ENCODE measurements around the gene GMPS.

GMPS gene

DNA sequence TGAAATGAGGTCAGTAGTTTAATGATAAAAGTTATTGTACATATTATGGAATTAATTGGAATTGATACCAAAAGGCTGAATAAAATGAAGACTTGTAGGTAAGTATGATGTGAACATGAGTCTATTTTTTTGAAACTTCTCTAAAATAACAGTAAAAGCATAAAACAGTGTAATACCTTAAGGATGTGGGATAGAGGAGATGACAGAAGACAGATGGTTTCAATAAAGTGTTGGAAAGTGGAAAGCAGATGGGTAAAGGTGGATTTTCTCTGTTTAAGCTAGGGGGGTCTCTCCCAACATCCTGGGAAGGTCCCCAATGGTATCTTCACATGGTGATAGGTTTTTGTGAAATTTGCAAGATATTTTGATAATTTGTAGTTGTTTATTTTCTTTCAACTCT lies 41.6 kb downstream of the GMPS start:
- TF ChIP-seq, protein P1, sequence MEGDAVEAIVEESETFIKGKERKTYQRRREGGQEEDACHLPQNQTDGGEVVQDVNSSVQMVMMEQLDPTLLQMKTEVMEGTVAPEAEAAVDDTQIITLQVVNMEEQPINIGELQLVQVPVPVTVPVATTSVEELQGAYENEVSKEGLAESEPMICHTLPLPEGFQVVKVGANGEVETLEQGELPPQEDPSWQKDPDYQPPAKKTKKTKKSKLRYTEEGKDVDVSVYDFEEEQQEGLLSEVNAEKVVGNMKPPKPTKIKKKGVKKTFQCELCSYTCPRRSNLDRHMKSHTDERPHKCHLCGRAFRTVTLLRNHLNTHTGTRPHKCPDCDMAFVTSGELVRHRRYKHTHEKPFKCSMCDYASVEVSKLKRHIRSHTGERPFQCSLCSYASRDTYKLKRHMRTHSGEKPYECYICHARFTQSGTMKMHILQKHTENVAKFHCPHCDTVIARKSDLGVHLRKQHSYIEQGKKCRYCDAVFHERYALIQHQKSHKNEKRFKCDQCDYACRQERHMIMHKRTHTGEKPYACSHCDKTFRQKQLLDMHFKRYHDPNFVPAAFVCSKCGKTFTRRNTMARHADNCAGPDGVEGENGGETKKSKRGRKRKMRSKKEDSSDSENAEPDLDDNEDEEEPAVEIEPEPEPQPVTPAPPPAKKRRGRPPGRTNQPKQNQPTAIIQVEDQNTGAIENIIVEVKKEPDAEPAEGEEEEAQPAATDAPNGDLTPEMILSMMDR (IDR thresholded peaks at IDR 0.05; ENCODE audit: insufficient read depth, low read length, poor library complexity, severe bottlenecking) = no peak
- Histone ChIP-seq H3K4me3 (replicated peaks; ENCODE audit: low read depth, low read length) (no peak overlapping the region), H3K27me3 (replicated peaks; ENCODE audit: control insufficient read depth, insufficient read depth, low read length) (no peaks in the 10 kb centered on the region), H3K36me3 (ENCODE audit: control insufficient read depth, insufficient read depth, low read length) (peaks cover 4% of the 10 kb centered on the region)
- DNase-seq (ENCODE audit: extremely low read depth, insufficient read length) = no peak

DNA sequence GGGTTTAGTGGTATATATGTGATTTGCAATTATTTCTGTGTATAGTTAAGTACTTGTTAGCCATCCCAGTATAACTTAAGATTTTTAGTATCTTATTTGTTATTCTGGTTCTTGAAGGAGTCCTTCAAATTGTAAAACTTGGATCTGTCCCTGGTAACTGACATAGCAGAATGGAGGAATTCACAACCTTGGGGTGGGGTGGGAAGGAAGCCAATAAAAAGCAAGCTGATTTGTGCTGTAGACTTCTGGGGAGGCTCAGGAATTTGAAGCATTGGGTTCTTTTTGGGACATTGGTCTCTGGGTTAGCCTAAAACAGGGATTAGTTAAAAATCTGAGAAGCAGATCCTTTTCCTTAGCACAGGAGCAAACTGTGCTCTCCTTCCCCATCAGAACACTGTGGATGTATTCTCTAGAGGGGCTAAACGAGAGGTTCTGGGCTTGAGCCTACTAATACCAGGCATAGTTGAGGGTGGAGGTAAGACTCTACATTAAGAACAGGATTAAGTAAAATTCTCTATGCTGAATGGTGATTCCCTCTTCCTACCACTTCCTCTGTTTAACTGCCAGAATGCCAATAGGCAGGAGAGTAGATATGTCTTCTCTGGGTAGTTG lies 42.2 kb downstream of the GMPS start:
- DNase-seq (ENCODE audit: extremely low read depth, insufficient read length) = no peak
- TF ChIP-seq, protein P1 (IDR thresholded peaks at IDR 0.05; ENCODE audit: insufficient read depth, low read length, poor library complexity, severe bottlenecking) = no peak
- no peak overlapping the region for H3K4me3 ChIP-seq (replicated peaks; ENCODE audit: low read depth, low read length)
- peaks cover 4% of the 10 kb centered on the region for H3K36me3 ChIP-seq (ENCODE audit: control insufficient read depth, insufficient read depth, low read length)
- no peaks in the 10 kb centered on the region for H3K27me3 ChIP-seq (replicated peaks; ENCODE audit: control insufficient read depth, insufficient read depth, low read length)

DNA sequence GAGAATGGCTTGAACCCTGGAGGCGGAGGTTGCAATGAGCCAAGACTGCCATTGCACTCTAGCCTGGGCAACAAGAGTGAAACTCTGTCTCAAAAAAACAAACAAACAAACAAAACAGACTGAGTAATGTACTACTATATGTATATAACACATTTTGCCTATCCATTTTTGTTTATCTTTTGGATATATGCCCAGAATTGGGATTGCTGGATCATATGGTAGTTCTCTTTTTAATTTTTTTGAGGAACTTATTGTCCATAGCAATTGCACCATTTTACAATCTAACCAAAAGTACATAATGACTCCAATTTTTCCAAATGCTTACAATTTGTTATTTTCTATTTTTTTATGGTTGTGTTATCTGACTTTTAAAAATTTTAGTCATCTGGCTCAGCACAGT lies 47.3 kb downstream of the GMPS start:
- peaks cover 2% of the 10 kb centered on the region for H3K36me3 ChIP-seq (ENCODE audit: control insufficient read depth, insufficient read depth, low read length)
- TF ChIP-seq, protein P1 (IDR thresholded peaks at IDR 0.05; ENCODE audit: insufficient read depth, low read length, poor library complexity, severe bottlenecking) = no peak
- H3K4me3 ChIP-seq (replicated peaks; ENCODE audit: low read depth, low read length) = no peak overlapping the region
- no peaks in the 10 kb centered on the region for H3K27me3 ChIP-seq (replicated peaks; ENCODE audit: control insufficient read depth, insufficient read depth, low read length)
- DNase-seq (ENCODE audit: extremely low read depth, insufficient read length) = no peak

DNA sequence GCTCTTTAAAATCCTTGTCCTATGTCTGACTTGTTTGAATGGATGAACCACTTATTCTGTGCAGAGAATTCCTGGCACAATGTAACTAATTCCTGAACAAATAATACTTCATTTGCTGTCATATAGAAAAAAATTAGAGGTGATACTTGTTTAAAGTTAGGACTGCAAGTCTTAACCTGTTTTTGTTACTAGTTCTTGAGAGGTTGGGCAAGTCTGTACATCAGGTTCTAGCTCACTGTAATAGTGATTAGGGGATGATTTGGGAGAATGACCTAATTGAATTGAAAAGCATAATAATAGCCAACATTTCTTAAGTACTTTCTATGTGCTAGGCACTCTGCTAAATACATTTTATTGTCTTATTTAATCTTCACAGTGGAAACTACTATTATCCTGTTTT lies 49.3 kb downstream of the GMPS start:
- no peak overlapping the region for H3K4me3 ChIP-seq (replicated peaks; ENCODE audit: low read depth, low read length)
- TF ChIP-seq, protein P1 (IDR thresholded peaks at IDR 0.05; ENCODE audit: insufficient read depth, low read length, poor library complexity, severe bottlenecking) = no peak
- peaks cover 2% of the 10 kb centered on the region for H3K36me3 ChIP-seq (ENCODE audit: control insufficient read depth, insufficient read depth, low read length)
- no peaks in the 10 kb centered on the region for H3K27me3 ChIP-seq (replicated peaks; ENCODE audit: control insufficient read depth, insufficient read depth, low read length)
- no peak for DNase-seq (ENCODE audit: extremely low read depth, insufficient read length)

DNA sequence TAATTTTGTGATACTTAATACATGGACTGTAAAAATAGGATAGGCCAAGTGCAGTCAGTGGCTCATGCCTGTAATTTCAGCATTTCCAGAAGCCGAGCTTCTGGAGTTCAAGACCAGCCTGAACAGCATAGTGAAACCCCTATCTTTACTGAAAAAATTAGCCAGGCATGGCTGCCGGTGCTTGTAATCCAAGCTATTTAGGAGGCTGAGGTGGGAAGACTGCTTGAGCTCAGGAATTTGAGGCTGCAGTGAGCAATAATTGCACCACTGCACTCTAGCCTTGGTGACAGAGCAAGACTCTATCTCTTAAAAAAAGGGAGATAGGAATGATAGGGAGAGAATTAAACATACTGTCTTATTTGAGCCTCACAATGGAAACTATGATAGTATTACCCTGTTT lies 51.0 kb downstream of the GMPS start:
- Histone ChIP-seq H3K4me3 (replicated peaks; ENCODE audit: low read depth, low read length) (no peak overlapping the region), H3K36me3 (ENCODE audit: control insufficient read depth, insufficient read depth, low read length) (peaks cover 2% of the 10 kb centered on the region), H3K27me3 (replicated peaks; ENCODE audit: control insufficient read depth, insufficient read depth, low read length) (no peaks in the 10 kb centered on the region)
- TF ChIP-seq, protein P1 (IDR thresholded peaks at IDR 0.05; ENCODE audit: insufficient read depth, low read length, poor library complexity, severe bottlenecking) = no peak
- DNase-seq (ENCODE audit: extremely low read depth, insufficient read length) = no peak

DNA sequence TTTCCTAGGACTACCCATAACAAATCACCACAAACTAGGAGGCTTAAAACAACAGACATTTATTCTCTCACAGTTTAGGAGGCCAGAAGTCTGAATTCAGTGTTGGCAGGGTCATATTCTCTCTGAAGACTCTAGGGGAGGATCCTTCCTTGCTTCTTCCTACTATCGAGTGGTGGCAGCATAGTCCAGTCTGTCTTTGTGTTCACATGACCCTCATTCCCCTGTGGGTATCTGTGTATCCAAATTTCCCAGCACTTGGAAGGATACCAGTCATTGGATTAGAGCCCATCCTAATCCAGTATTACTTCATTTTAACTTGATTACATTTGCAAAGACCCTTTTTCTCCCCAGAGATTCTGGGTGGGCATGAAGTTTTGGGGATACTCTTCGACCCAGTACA lies 63.8 kb downstream of the GMPS start:
- no peak for DNase-seq (ENCODE audit: extremely low read depth, insufficient read length)
- Histone ChIP-seq H3K4me3 (replicated peaks; ENCODE audit: low read depth, low read length) (no peak overlapping the region), H3K36me3 (ENCODE audit: control insufficient read depth, insufficient read depth, low read length) (peaks cover 4% of the 10 kb centered on the region), H3K27me3 (replicated peaks; ENCODE audit: control insufficient read depth, insufficient read depth, low read length) (no peaks in the 10 kb centered on the region)
- TF ChIP-seq, protein P1 (IDR thresholded peaks at IDR 0.05; ENCODE audit: insufficient read depth, low read length, poor library complexity, severe bottlenecking) = no peak
